SU-DHL-6 (cell line): ENCODE results near the gene RCAN2.

ENCODE experiments used
- H2AFZ ChIP-seq: fragments of 200-600 bp; sonication (generic); 2 replicates; pipeline ENCODE4 v1.6.1; 2014; ENCODE audit warnings: low read depth, mild to moderate bottlenecking, moderate library complexity, mixed read lengths, antibody characterized with exemption, low read length; ENCODE audit not compliant: severe bottlenecking
- H3F3A ChIP-seq: fragments of 200-600 bp; shearing (Covaris generic); 2 replicates; pipeline ENCODE4 v1.6.0; 2016; ENCODE audit warnings: antibody characterized with exemption, mild to moderate bottlenecking; ENCODE audit not compliant: insufficient read depth
- H3K27ac ChIP-seq: fragments of 200-600 bp; sonication (generic); 2 replicates; pipeline ENCODE4 v1.5.1; 2016; ENCODE audit warnings: low read depth, mild to moderate bottlenecking, low read length, moderate library complexity, mixed read lengths
- H3K27me3 ChIP-seq: fragments of 200-600 bp; sonication (generic), shearing (Covaris generic); 2 replicates; pipeline ENCODE4 v1.6.0; 2014; ENCODE audit warnings: mild to moderate bottlenecking, low read length
- H3K36me3 ChIP-seq: fragments of 200-600 bp; sonication (generic); 2 replicates; pipeline ENCODE4 v1.6.1; 2014; ENCODE audit warnings: mild to moderate bottlenecking, low read length, mixed read lengths
- H3K4me2 ChIP-seq: fragments of 300-600, 200-600 bp; shearing (Covaris generic), sonication (generic); 2 replicates; pipeline ENCODE4 v1.6.0; 2014; ENCODE audit warnings: low read length, low read depth, mild to moderate bottlenecking; ENCODE audit not compliant: poor library complexity, severe bottlenecking
- H3K4me3 ChIP-seq: fragments of 200-600 bp; sonication (generic); 2 replicates; pipeline ENCODE4 v1.5.1; 2014; ENCODE audit warnings: antibody characterized with exemption, low read length, mild to moderate bottlenecking, mixed read lengths; ENCODE audit not compliant: insufficient read depth, poor library complexity, severe bottlenecking
- H3K79me2 ChIP-seq: fragments of 200-600 bp; sonication (generic); 2 replicates; pipeline ENCODE4 v1.6.1; 2014; ENCODE audit warnings: mild to moderate bottlenecking, low read length, moderate library complexity; ENCODE audit not compliant: insufficient read depth
- H3K9ac ChIP-seq: fragments of 200-600 bp; sonication (generic); 2 replicates; pipeline ENCODE4 v1.7.0; 2014; ENCODE audit warnings: mild to moderate bottlenecking, low read length
- H3K9me2 ChIP-seq: fragments of 200-600 bp; sonication (generic); replicated peaks from 2 replicates; pipeline ENCODE4 v1.6.1; 2014; ENCODE audit warnings: low read length; ENCODE audit not compliant: insufficient read depth
- H3K9me3 ChIP-seq: fragments of 200-600 bp; sonication (generic); 2 replicates; pipeline ENCODE4 v1.6.1; 2014; ENCODE audit warnings: low read length, mixed read lengths; ENCODE audit not compliant: insufficient read depth
- H4K20me1 ChIP-seq: fragments of 200-600 bp; sonication (generic); 2 replicates; pipeline ENCODE4 v1.6.1; 2014; ENCODE audit warnings: low read depth, mild to moderate bottlenecking, antibody characterized with exemption, low read length, moderate library complexity, mixed read lengths
- EZH2phosphoT487 ChIP-seq: fragments of 200-600 bp; sonication (generic), shearing (Covaris generic); conservative IDR thresholded peaks from 2 replicates; pipeline ENCODE4 v1.6.1; 2018; ENCODE audit warnings: mild to moderate bottlenecking, antibody characterized with exemption, low read length, moderate library complexity, mixed read lengths
- TF ChIP-seq, protein P1 (sequence below): fragments of 200-600 bp; sonication (generic); IDR thresholded peaks from one replicate; pipeline ENCODE4 v1.5.1; 2017; ENCODE audit warnings: antibody characterized with exemption, mild to moderate bottlenecking, low read length, moderate library complexity; ENCODE audit not compliant: insufficient read depth, poor library complexity, severe bottlenecking

The RCAN2 gene

DNA sequence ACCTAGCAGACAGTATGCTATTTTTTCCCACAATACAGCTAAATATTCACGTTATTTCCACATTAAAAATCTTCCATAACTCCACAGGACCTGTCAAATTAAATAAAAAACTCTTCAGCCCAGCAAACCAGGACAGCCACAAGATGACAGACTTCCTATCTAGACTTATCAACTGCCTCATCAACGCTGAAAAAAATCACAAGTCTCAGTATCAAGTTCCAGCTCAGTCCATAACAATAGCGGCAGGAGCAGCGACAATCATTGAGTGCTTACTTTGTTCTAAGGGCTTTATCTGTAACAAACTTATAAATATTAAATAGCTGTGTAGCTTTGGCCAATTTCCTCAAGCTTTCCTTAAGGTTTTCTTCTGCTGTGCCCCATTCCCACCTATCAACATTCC, 24.7 kb downstream of the RCAN2 start:
- Histone ChIP-seq H3K9me2 (no peaks in the 10 kb centered on the region), H3K79me2 (no peaks in the 10 kb centered on the region), H4K20me1 (no peaks in the 10 kb centered on the region), H3K4me3 (no peak overlapping the region), H3K4me2 (no peak overlapping the region), H3K36me3 (no peaks in the 10 kb centered on the region), H2AFZ (no peak overlapping the region), H3K27ac (no peak overlapping the region), H3K9ac (no peak overlapping the region), H3K9me3 (peaks cover 4% of the 10 kb centered on the region; the same call in 1 of the 2 replicates), H3K27me3 (no peaks in the 10 kb centered on the region), H3F3A (no peaks in the 10 kb centered on the region)
- TF ChIP-seq, protein P1, sequence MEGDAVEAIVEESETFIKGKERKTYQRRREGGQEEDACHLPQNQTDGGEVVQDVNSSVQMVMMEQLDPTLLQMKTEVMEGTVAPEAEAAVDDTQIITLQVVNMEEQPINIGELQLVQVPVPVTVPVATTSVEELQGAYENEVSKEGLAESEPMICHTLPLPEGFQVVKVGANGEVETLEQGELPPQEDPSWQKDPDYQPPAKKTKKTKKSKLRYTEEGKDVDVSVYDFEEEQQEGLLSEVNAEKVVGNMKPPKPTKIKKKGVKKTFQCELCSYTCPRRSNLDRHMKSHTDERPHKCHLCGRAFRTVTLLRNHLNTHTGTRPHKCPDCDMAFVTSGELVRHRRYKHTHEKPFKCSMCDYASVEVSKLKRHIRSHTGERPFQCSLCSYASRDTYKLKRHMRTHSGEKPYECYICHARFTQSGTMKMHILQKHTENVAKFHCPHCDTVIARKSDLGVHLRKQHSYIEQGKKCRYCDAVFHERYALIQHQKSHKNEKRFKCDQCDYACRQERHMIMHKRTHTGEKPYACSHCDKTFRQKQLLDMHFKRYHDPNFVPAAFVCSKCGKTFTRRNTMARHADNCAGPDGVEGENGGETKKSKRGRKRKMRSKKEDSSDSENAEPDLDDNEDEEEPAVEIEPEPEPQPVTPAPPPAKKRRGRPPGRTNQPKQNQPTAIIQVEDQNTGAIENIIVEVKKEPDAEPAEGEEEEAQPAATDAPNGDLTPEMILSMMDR: no peak
- TF ChIP-seq EZH2phosphoT487: no peak

DNA sequence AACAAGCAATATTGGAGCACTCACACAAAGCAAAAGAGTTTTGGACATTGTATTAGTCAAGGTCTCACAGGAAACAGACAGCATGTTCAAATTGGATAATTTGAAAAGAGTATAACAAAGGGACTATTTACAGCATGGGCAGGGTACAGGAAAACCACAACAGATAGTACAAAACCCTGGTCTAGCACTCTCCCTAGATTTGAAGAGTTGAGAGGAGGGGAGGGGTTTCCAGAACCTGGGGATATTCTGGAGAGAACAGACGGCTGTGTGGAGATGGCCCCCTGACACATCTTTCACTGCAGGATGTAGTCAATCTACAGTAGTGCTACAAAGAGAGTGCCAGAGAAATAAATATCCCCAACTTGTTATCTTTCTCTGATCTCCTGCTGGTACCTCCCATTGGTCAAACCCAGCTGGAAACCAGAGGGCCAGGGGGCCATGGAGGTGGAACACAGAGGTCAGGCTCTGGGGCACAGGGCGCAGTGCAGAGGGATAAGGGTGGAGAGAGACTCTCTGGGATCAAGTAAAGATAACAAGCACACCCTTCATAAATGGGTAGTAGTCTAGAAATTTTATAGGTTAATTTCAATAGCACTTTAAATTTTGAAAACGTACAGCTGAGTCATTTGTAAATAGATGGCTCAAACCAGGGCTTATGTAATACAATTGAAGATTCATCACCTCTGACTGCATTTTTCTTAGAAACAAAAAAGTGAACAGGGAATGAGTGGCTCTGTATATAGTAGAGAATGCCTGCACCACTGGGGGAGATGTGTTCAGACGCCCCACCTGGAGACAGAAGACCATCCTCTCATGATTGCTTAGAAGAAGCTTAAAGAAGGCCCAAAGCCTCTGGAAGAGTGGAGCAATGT, 25.7 kb downstream of the RCAN2 start:
- Histone ChIP-seq H2AFZ (no peak overlapping the region), H3K4me2 (no peak overlapping the region)
- no peak for TF ChIP-seq EZH2phosphoT487
- TF ChIP-seq, protein P1: no peak

DNA sequence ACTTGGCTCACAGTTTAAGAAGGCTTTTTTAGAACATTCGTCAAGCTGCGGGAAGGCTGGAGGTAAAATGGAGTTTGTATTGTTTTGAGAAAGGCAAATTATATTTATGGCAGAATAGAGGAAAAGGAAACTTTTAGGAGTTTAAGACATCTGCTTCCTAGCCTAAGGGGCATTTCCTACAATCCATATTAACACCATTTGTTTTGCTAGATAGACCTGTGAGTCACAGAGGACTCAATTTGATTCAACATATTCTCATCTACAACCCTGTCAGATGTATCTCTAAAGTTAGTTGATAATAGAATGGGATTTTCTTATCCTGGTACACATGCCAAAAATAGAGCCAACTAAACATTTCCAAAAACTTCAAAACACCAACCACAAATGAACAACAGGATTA, 35.0 kb downstream of the RCAN2 start:
- H3K4me3 ChIP-seq: no peak overlapping the region
- H3F3A ChIP-seq: no peaks in the 10 kb centered on the region
- H3K9me2 ChIP-seq: no peaks in the 10 kb centered on the region
- no peak overlapping the region for H3K27ac ChIP-seq
- TF ChIP-seq, protein P1: no peak
- H3K9ac ChIP-seq: no peak overlapping the region
- H3K79me2 ChIP-seq: no peaks in the 10 kb centered on the region
- no peaks in the 10 kb centered on the region for H4K20me1 ChIP-seq
- no peak overlapping the region for H3K4me2 ChIP-seq
- no peak overlapping the region for H2AFZ ChIP-seq
- H3K9me3 ChIP-seq: no peaks in the 10 kb centered on the region
- no peaks in the 10 kb centered on the region for H3K36me3 ChIP-seq
- H3K27me3 ChIP-seq: no peaks in the 10 kb centered on the region

More for the DNA sequence above, 25.7 kb downstream of the RCAN2 start:
- no peaks in the 10 kb centered on the region for H3K9me2 ChIP-seq
- H3K27ac ChIP-seq: no peak overlapping the region
- H4K20me1 ChIP-seq: no peaks in the 10 kb centered on the region
- H3K36me3 ChIP-seq: no peaks in the 10 kb centered on the region
- no peak overlapping the region for H3K4me3 ChIP-seq
- H3K27me3 ChIP-seq: no peaks in the 10 kb centered on the region
- H3K9ac ChIP-seq: no peak overlapping the region
- no peaks in the 10 kb centered on the region for H3F3A ChIP-seq
- no peaks in the 10 kb centered on the region for H3K9me3 ChIP-seq
- no peaks in the 10 kb centered on the region for H3K79me2 ChIP-seq
